ENCODE results near the gene CGREF1. TPM values are rescaled to one million over a fixed set of nuclear protein-coding genes. Genes with fewer than 3 reads are reported as not detected.

Gene CGREF1
- total and polyA plus RNA-seq, 5 donors, result 4.0 to 9.6 (median 4.7) TPM

GRCh38 chr2:27071277-27071989, 47.5 kb downstream of the CGREF1 start, which contains the start of gene OST4:
OST4 (minus strand) TSS chr2:27071654.
- DNase-seq (peak; percentile 95 to 98 (median 98)), ATAC-seq (peak; percentile 95)
- intact Hi-C loops (cut with DNase I), result no loop called here
- Histone ChIP-seq H3K27me3 (ENCODE audit: control insufficient read depth, insufficient read depth) (no peaks in the 10 kb centered on the region), H3K27ac (ENCODE audit: low read length) (peak within 1 kb of the TSS; percentile 76), H3K9me3 (ENCODE audit: control insufficient read depth, low read length) (no peaks in the 10 kb centered on the region), H3K4me1 (ENCODE audit: control insufficient read depth, insufficient read depth, low read length) (peaks cover 6% of the 10 kb centered on the region), H3K4me3 (ENCODE audit: low read length) (peak within 1 kb of the TSS; percentile 68)
- WGBS, result under 1% methylated on average over 86 of the region's 86 CpGs

- 2% methylated on average over 11 of the region's 11 CpGs for WGBS
- intact Hi-C loops (cut with DNase I), result no loop called here
- peaks cover 6% of the 10 kb centered on the region for H3K4me1 ChIP-seq (ENCODE audit: control insufficient read depth, insufficient read depth, low read length)
- peak overlapping the region; percentile 76 for H3K27ac ChIP-seq (ENCODE audit: low read length)
- peak overlapping the region; percentile 68 for H3K4me3 ChIP-seq (ENCODE audit: low read length)
- ATAC-seq (peak in 1 of 2 donors; percentile 1), DNase-seq (peak in 1 of 3 donors; percentile 30)
- H3K9me3 ChIP-seq (ENCODE audit: control insufficient read depth, low read length), result no peaks in the 10 kb centered on the region
- no peaks in the 10 kb centered on the region for H3K27me3 ChIP-seq (ENCODE audit: control insufficient read depth, insufficient read depth)
Observed at GRCh38 chr2:27070653-27071276, 48.2 kb downstream of the CGREF1 start.

GRCh38 chr2:27069961-27070618, 48.8 kb downstream of the CGREF1 start:
- Histone ChIP-seq H3K4me1 (ENCODE audit: control insufficient read depth, insufficient read depth, low read length) (peaks cover 6% of the 10 kb centered on the region), H3K27ac (ENCODE audit: low read length) (no peak overlapping the region), H3K27me3 (ENCODE audit: control insufficient read depth, insufficient read depth) (no peaks in the 10 kb centered on the region), H3K4me3 (ENCODE audit: low read length) (peak overlapping the region; percentile 68), H3K9me3 (ENCODE audit: control insufficient read depth, low read length) (no peaks in the 10 kb centered on the region)
- intact Hi-C loops (cut with DNase I), result no loop called here
- 68% methylated on average over 8 of the region's 8 CpGs for WGBS
- ATAC-seq (no peak), DNase-seq (no peak)

- Histone ChIP-seq H3K9me3 (ENCODE audit: control insufficient read depth, low read length) (no peaks in the 10 kb centered on the region), H3K27me3 (ENCODE audit: control insufficient read depth, insufficient read depth) (no peaks in the 10 kb centered on the region), H3K4me3 (ENCODE audit: low read length) (no peak overlapping the region), H3K4me1 (ENCODE audit: control insufficient read depth, insufficient read depth, low read length) (peaks cover 6% of the 10 kb centered on the region), H3K27ac (ENCODE audit: low read length) (no peak overlapping the region)
- DNase-seq (peak in 1 of 3 donors; percentile 43), ATAC-seq (no peak)
- intact Hi-C loops (cut with DNase I), result no loop called here
- WGBS, result 90% methylated on average over 6 of the region's 6 CpGs
Observed at GRCh38 chr2:27069436-27069835, 49.5 kb downstream of the CGREF1 start.

GRCh38 chr2:27067385-27067784, 51.5 kb downstream of the CGREF1 start:
- ATAC-seq, result no peak
- H3K27ac ChIP-seq (ENCODE audit: low read length), result no peak overlapping the region
- H3K9me3 ChIP-seq (ENCODE audit: control insufficient read depth, low read length), result no peaks in the 10 kb centered on the region
- WGBS, result 85% methylated on average over 5 of the region's 5 CpGs
- H3K4me3 ChIP-seq (ENCODE audit: low read length), result no peak overlapping the region
- no peaks in the 10 kb centered on the region for H3K27me3 ChIP-seq (ENCODE audit: control insufficient read depth, insufficient read depth)
- DNase-seq, result peak in 1 of 3 donors; percentile 18
- peaks cover 12% of the 10 kb centered on the region for H3K4me1 ChIP-seq (ENCODE audit: control insufficient read depth, insufficient read depth, low read length)
- intact Hi-C loops (cut with DNase I), result no loop called here

- Histone ChIP-seq H3K27me3 (ENCODE audit: control insufficient read depth, insufficient read depth) (no peaks in the 10 kb centered on the region), H3K4me1 (ENCODE audit: control insufficient read depth, insufficient read depth, low read length) (peaks cover 12% of the 10 kb centered on the region), H3K9me3 (ENCODE audit: control insufficient read depth, low read length) (no peaks in the 10 kb centered on the region), H3K4me3 (ENCODE audit: low read length) (no peak overlapping the region), H3K27ac (ENCODE audit: low read length) (no peak overlapping the region)
- 76% methylated on average over 3 of the region's 3 CpGs for WGBS
- DNase-seq, result peak in 1 of 3 donors; percentile 19
- intact Hi-C loops (cut with DNase I), result no loop called here
- ATAC-seq, result no peak
Observed at GRCh38 chr2:27065128-27065527, 53.8 kb downstream of the CGREF1 start.

- DNase-seq (no peak), ATAC-seq (no peak)
- H3K4me1 ChIP-seq (ENCODE audit: control insufficient read depth, insufficient read depth, low read length), result peaks cover 7% of the 10 kb centered on the region
- 90% methylated on average over 3 of the region's 3 CpGs for WGBS
- intact Hi-C loops (cut with DNase I), result no loop called here
- H3K27ac ChIP-seq (ENCODE audit: low read length), result no peak overlapping the region
- no peaks in the 10 kb centered on the region for H3K27me3 ChIP-seq (ENCODE audit: control insufficient read depth, insufficient read depth)
- no peaks in the 10 kb centered on the region for H3K9me3 ChIP-seq (ENCODE audit: control insufficient read depth, low read length)
- H3K4me3 ChIP-seq (ENCODE audit: low read length), result no peak overlapping the region
Observed at GRCh38 chr2:27060323-27060722, 58.6 kb downstream of the CGREF1 start.

GRCh38 chr2:27059141-27059820, 59.6 kb downstream of the CGREF1 start:
- Histone ChIP-seq H3K4me3 (ENCODE audit: low read length) (no peak overlapping the region), H3K27me3 (ENCODE audit: control insufficient read depth, insufficient read depth) (no peaks in the 10 kb centered on the region), H3K9me3 (ENCODE audit: control insufficient read depth, low read length) (no peaks in the 10 kb centered on the region), H3K4me1 (ENCODE audit: control insufficient read depth, insufficient read depth, low read length) (peaks cover 5% of the 10 kb centered on the region), H3K27ac (ENCODE audit: low read length) (no peak overlapping the region)
- intact Hi-C loops (cut with DNase I), result no loop called here
- peak in 2 of 3 donors; percentile 47 to 63 for DNase-seq
- peak; percentile 49 to 79 for ATAC-seq
- WGBS, result 61% methylated on average over 15 of the region's 15 CpGs

GRCh38 chr2:27058210-27058609, 60.7 kb downstream of the CGREF1 start:
- WGBS, result 92% methylated on average over 10 of the region's 10 CpGs
- intact Hi-C loops (cut with DNase I), result no loop called here
- ATAC-seq, result no peak
- Histone ChIP-seq H3K27ac (ENCODE audit: low read length) (no peak overlapping the region), H3K27me3 (ENCODE audit: control insufficient read depth, insufficient read depth) (no peaks in the 10 kb centered on the region), H3K4me3 (ENCODE audit: low read length) (no peak overlapping the region), H3K4me1 (ENCODE audit: control insufficient read depth, insufficient read depth, low read length) (no peaks in the 10 kb centered on the region), H3K9me3 (ENCODE audit: control insufficient read depth, low read length) (no peaks in the 10 kb centered on the region)
- no peak for DNase-seq

- ATAC-seq, result no peak
- no peaks in the 10 kb centered on the region for H3K4me1 ChIP-seq (ENCODE audit: control insufficient read depth, insufficient read depth, low read length)
Observed at GRCh38 chr2:27057184-27057583, 61.7 kb downstream of the CGREF1 start.

More at GRCh38 chr2:27057184-27057583, 61.7 kb downstream of the CGREF1 start:
- no peak overlapping the region for H3K4me3 ChIP-seq (ENCODE audit: low read length)
- no peaks in the 10 kb centered on the region for H3K9me3 ChIP-seq (ENCODE audit: control insufficient read depth, low read length)
- no peak overlapping the region for H3K27ac ChIP-seq (ENCODE audit: low read length)
- DNase-seq, result no peak
- no peaks in the 10 kb centered on the region for H3K27me3 ChIP-seq (ENCODE audit: control insufficient read depth, insufficient read depth)
- intact Hi-C loops (cut with DNase I), result no loop called here
- WGBS, result 91% methylated on average over 6 of the region's 6 CpGs
